GM18505 (cell line): ENCODE data around the gene CNGA3.

Experiments used
- ATAC-seq: cut with Tn5 transposase; IDR thresholded peaks from one replicate; pipeline ENCODE4 v1.9.1; 2021; ENCODE audit not compliant: unreplicated experiment
- POLR2A ChIP-seq: IDR thresholded peaks from 4 replicates; pipeline ENCODE4 v1.6.1; 2011; ENCODE audit warnings: borderline replicate concordance; ENCODE audit not compliant: insufficient read depth, insufficient read length; ENCODE audit errors: extremely low read depth

Gene CNGA3

DNA sequence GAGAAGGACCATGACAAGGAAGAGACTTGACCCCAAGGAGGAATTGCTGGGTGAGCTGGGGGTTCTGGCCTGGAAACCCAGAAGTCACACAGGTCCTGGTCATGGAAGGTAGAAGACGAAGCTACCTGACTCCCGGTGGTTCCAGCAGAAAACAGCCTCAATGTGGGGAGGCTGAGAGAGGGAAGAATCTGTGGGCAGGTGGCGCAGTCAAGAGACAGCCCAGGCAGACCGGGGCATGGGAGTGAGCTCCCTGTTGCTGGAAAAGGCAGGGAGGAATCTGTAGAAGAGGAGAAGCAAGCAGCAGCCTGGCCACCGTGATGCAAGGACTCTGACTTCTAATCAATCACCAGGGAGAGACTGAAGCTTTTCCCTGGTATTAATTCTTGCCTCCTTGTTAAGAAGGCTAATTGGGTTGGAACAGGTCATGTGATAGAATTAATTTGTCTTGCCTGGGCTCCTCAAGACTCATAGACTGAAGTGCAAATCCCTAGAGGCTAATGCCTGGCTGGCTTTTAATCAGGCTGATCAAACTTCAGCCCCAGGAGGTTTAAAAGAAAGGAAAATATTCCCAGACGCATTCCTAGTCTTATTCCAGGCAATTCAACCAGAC is 30.1 kb downstream of the CNGA3 start:
- no peak for TF ChIP-seq POLR2A
- ATAC-seq, result no peak

DNA sequence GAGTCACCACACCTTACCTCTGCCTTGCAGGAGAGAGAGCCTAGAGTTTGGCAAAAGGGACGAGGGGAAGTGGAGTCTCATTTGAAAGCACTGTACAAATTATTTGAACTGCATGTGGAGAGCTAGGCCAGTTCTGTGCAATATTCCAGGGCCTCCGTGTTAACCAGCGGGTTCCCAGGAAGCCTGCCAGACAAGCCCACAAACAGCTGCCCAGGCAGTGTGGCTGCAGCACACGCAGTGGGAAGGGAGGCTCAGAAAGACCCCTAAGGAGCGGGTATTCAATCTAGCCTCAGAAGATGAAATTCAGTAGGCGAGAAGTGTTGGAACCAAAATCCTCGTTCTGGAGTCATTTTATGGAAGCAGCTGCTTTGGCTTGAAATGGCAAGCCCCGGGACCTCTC is 30.7 kb downstream of the CNGA3 start:
- TF ChIP-seq POLR2A, result no peak
- ATAC-seq, result no peak

DNA sequence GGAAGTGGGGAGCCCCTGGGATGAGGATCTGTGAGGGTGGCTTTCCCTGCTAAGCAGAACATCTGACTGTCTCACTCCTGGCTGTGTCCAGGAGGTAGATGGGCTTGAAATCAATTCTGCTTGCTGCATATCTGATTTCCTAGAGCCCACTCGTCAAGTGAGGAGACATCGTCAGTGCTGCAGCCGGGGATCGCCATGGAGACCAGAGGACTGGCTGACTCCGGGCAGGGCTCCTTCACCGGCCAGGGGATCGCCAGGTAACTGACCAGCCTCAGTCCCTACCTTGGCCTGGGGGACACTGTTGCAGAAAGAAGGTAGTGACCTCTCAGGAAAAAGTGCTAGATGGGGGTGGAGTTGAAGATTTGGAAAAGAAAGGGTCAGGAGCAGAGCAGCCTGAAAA is 31.3 kb downstream of the CNGA3 start:
- no peak for ATAC-seq
- TF ChIP-seq POLR2A, result no peak

DNA sequence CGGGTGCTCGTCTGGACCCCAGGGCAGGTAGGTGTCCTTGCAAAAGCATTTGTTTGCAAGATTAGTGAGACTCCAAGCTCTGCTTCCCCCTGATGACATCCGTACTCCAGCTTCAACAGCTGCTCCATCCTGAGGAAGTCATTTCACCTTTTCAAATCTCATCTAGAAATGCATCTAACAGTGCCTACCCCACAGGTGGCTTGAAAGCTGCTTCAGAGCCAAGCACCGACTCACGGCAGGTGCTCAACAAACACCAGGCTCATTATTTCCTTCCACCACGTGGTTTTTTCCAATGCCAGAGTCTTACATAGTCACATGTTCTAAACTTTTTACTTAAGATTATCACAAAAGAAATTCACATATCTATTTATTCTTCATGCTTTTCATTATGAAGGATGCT is 31.9 kb downstream of the CNGA3 start:
- no peak for TF ChIP-seq POLR2A
- ATAC-seq, result no peak

DNA sequence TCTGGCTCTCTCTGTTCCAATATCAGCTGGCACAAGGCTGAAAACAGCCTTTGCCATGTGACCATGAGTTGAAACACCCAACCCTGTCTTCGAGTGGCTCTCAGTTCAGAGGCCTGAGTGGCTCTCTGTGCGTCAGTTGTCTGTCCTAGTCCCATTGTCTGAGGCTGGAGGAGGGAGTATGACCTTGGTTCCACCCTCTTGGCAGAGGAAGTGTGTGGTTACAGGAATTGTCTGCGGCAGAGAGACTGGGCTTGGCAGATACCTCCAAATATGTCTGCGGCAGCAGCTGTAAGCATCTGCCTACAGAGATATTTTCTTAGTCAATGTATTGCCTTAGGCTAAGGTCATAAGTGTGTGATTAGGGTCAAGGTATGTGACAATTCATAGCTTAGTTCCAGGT is 32.6 kb downstream of the CNGA3 start:
- no peak for ATAC-seq
- TF ChIP-seq POLR2A, result no peak

DNA sequence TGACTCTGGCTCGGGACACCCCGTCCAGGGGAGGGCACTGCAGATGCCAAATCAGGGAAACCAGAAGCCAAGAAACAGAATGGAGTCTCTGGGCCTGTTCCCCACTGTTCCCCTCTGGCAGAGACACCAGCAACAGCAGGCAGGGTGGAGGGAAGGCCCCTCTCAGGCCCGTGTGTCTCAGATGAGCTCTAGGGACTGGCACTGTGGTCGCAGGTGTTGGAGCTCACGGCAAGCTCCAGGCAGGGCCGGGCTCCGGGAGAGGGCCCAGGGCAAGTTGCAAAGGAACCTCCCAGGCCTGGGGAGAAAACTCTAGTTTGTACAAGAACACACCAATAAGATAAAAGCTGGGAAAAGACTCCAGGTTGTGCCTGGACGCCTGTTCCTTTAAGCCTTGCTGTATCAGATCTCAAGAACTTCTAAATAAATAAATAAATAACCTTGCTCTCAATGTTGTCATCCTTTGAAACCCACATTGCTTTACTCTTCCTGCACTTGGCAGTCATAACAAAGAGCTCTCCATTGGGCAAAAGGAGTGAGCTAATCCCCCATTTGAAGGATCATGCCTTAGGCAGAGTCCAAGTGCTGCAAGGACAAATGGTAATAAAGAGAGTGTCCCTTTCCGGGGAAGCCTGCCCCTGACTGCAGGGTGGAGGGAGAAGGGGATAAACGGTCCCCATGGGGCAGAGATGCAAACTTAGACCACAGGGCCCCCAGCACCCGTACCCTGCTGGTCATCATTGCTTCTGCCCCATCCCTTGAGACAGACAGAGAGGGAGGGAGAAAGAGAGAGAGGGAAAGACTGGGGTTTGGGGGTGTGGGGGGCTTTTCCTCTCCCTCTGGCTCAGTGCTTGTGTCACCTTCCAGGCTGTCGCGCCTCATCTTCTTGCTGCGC is 33.3 kb downstream of the CNGA3 start:
- ATAC-seq, result no peak
- TF ChIP-seq POLR2A, result no peak

DNA sequence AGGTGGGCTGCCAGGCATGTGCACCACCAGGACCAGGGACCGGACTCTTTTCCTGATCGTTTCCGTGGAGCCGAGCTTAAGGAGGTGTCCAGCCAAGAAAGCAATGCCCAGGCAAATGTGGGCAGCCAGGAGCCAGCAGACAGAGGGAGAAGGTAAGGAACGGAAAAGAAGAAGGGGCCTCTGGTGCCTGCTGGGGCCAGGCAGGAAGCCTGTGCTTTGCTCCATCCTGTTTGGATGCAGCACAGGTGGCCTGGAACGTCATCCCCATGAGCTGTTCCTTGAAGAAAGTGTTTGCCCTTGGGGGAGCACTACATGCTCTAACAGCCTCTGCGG is 33.9 kb downstream of the CNGA3 start:
- TF ChIP-seq POLR2A, result no peak
- ATAC-seq, result no peak

DNA sequence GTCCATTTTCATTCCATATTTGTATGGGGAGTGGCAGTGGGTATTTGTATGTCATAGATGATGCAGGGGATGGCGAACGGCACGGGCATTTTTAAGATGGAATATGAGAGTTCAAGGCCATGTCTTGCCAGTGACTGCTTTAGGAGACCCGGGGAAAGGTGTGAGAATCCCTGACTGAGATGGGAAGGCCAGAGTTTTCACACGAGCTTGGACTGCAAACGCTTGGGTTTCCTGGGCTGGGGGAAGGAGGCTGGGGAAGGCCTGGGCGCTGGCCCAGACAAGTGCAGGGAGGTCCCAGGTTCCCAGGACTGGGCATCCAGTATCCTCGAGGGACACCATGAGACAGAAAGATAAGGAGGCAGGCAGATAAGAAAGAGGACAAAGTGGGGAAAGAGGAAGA is 35.2 kb downstream of the CNGA3 start:
- TF ChIP-seq POLR2A, result no peak
- ATAC-seq, result no peak

DNA sequence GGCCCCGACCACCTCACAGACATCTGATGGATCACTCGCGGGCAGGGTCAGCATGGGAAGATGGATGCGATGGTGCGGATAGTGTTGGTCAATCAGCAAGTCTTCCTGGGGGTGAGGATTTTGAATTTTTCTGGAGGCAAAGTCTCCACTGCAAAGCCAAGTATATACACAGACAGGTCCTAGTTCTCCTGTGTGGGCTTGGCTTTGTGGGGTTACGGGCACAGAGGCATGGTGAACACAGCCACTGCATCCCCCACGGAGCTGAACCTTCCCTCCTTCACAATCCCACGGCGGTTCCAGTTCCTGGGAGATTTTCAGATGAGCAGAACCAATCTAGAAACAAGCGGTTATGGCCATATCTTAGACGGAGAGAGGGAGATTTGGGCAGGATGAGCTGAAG is 35.8 kb downstream of the CNGA3 start:
- no peak for TF ChIP-seq POLR2A

DNA sequence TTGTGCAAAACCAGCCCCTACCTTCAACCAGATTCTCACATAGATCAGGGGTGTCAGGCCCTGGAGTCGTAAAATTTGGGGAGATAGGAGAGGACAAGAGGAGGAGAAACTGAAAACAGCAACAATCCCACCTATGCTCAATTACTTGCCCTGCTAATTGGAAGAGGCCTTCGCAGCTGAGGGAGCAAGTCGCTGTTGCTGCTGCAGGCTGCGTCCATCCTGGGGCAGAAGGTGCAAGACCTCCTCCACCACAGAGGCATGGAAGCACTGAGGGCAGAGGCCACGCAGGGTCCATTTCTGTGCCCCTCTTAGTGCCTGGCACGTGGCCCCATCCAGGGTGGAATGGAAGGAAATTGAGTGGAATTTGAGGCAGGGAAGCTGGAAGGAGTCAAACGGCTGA is 36.5 kb downstream of the CNGA3 start:
- TF ChIP-seq POLR2A, result no peak

More for the DNA sequence above, 35.8 kb downstream of the CNGA3 start:
- no peak for ATAC-seq

DNA sequence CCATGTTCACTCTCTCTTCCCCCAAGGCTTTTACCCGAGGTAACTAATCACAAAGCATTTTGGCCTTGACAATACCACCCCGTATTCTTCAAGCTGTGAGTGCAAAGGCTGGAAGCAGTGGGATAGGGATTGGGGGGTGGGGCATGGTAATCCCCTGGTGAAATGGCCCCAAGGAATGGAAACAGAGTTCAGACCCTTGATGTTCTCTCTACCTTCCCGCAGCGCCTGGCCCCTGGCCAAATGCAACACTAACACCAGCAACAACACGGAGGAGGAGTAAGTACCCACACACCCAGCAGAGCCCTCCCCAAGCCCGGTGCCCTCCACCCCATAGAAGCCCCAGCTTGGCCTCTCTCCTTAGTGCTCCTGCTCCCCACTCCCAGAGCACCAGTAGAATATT is 36.9 kb downstream of the CNGA3 start:
- TF ChIP-seq POLR2A, result no peak
- ATAC-seq, result no peak

More for the DNA sequence above, 36.5 kb downstream of the CNGA3 start:
- no peak for ATAC-seq

DNA sequence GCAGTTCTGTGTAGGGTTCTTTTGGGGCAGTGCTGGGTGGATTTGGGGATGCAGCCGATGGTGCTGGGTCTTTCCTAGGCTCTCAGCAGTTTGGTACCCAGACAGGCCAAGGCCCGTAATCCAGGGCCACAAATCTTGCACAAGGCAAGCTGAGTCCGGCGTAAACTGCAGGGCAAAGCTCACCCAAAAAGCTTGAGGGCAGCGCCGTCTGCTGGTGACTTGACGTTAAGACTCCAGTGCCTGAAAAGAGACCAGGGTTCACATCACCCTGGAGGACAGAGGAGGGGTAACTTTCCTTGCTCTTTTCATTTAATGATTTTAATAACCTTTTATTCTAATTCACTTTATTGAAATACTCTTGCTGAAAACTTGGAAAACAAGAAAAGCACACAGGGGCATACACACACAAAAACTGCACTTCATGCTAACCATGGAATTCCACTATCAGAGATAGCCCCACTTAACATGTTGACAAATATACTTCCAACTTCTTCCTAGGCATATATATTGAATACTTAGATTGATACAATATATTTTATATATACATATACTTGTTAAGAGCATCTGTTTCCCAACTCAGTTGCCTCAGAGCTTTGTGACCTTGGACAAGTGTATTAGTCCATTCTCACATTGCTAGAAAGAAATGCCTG is 38.9 kb downstream of the CNGA3 start:
- no peak for TF ChIP-seq POLR2A
- no peak for ATAC-seq

DNA sequence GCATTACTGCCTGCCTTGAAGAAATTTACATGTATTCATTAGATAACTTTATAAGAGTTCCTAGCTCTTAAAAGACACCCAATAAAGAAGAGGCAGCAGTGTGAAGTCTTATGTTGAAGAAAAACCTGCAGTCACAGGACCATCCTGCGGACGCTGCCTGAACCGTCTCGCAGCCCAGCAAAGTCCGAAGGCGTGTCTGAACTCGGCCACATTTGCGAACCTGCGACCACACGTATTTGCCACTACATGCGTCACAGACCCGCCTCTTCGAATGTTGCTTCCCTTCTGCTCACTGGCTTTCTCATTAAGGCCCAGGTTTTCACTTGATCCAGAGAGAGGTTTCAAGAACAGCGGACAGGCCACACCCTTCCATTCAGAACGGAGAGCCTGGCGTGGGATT is 41.2 kb downstream of the CNGA3 start:
- ATAC-seq, result no peak
- no peak for TF ChIP-seq POLR2A

DNA sequence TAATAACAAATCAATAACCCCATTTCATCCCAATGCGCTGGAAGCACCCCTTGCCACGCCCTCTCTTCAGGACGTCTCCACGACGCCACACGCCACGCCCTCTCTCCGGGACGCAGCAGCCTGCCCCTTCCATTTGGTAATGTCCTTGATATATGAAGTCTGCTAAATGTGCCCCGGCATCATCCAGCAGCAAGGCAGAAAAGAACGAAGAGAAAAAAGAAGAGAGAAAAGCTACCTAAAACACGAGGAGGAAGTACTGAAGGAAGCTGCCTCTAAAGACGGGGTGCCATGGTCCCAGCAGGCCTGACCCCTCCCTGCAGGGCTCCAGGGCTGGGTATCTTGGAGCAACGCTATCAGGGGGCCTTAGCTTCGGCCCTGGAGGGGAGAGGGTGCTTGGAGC is 41.8 kb downstream of the CNGA3 start:
- TF ChIP-seq POLR2A, result no peak

DNA sequence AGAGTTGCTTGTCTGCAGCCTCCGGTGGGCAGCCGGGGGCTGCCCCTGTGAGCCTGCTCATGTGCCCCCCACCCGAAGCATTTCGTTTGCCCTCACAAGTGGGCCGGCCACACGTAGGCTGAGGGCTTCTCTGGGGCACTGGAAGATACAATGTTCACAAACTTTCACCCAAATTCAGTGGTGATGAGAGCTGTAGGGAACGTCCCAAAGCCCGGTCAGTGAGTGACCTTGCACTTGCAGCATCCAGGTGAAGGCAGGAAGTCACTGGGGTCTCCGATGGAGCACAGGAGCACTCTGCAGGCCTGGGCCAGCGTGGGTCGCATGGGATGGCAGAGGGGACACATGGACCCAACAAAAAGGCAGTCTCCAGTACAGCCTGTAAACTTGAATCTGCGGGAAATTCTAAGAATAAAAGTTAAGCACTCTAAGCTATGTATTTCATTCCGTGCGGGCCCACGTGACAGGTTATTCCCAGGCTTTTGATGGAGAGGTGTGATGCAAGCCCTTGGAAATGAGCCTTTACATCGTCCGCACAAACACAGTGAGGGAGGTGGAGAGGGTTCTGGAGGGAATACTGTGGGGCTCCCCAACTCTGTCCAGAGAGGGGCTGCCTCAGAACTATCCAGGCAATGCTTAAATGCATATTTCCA is 42.5 kb downstream of the CNGA3 start:
- ATAC-seq, result no peak
- no peak for TF ChIP-seq POLR2A

More for the DNA sequence above, 41.8 kb downstream of the CNGA3 start:
- ATAC-seq, result no peak

DNA sequence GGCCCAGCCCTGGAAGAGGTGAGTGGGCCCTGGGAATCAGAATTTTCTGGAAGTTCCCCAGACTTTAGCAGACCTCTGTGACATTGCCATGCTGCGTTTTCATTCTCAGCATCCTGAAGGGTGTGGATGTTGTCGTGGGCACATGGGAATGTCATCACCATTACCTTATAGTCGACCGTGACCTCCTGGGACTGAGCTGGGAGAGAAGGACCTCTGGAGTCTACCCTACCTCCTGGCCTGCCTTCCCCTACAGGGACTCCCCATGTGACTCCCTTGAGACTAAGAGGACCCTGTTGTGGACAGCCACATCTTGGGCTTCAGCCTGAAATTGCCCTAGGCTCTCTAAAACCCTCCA is 43.0 kb downstream of the CNGA3 start:
- no peak for ATAC-seq
- no peak for TF ChIP-seq POLR2A
